ENCODE results near the gene DOP1A.

GRCh38 chr6:83031689-83032088 is 35.8 kb upstream of the DOP1A start:
- no peak for TF ChIP-seq CTCF (IDR thresholded peaks at IDR 0.05)
- no peak for TF ChIP-seq POLR2A (IDR thresholded peaks at IDR 0.05)

All from Peyer's patch (tissue), 4 donors.